Nephron progenitor cell (in vitro differentiated cells): ENCODE data around the gene SMAD1.

Experiments used
- DNase-seq: peaks from one replicate; pipeline ENCODE4 v3.0.0; 2021
- H3K27ac Mint-ChIP-seq: 2 replicates; pipeline ENCODE4 v1.8.0; 2021; ENCODE audit warnings: mild to moderate bottlenecking, moderate library complexity, mixed read lengths
- H3K27me3 Mint-ChIP-seq: 2 replicates; pipeline ENCODE4 v1.8.0; 2021; ENCODE audit warnings: mild to moderate bottlenecking, low read depth, mixed read lengths; ENCODE audit not compliant: poor library complexity
- H3K36me3 Mint-ChIP-seq: 2 replicates; pipeline ENCODE4 v1.8.0; 2021; ENCODE audit warnings: low read depth, mixed read lengths
- H3K4me1 Mint-ChIP-seq: 2 replicates; pipeline ENCODE4 v1.8.0; 2021; ENCODE audit warnings: mixed read lengths
- H3K4me3 Mint-ChIP-seq: 2 replicates; pipeline ENCODE4 v1.8.0; 2021; ENCODE audit warnings: mild to moderate bottlenecking, moderate library complexity, mixed read lengths
- H3K9me3 Mint-ChIP-seq: 2 replicates; pipeline ENCODE4 v1.8.0; 2021; ENCODE audit warnings: mild to moderate bottlenecking, moderate library complexity, mixed read lengths
- TF ChIP-seq, protein P1 (sequence below): fragments of 200-600 bp; sonication (generic); IDR thresholded peaks from 2 replicates; pipeline ENCODE4 v1.5.0; 2021; ENCODE audit warnings: antibody characterized with exemption

The SMAD1 gene

GRCh38 chr4:145481164-145481941 lies at the start of gene SMAD1:
TSS of gene SMAD1 (plus strand) at chr4:145481853. CDS start at chr4:145514614, 32,761 bp downstream.
- H3K4me3 Mint-ChIP-seq: peak within 1 kb of the TSS; percentile 90

DNA sequence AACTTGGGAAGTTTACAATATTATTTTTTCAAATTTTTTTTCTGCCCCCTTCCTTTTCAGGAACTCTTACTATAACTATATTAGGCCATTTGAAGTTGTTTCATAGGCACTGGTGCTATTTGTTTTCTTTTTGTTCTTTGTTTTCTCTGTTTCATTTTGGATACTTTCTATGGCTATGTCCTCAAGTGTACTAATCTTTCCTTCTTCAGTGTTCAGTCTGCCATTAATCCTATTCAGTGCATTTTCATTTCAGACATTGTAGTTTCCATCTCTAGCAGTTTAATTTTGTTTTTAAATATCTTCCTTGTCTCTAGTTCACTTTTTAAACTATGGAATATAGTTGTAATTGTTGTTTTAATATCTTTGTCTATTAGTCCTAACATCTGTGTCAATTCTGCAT lies 48.0 kb upstream of the SMAD1 start:
- Mint-ChIP-seq H3K4me1 (peaks cover 15% of the 10 kb centered on the region), H3K27ac (no peak overlapping the region), H3K9me3 (peaks cover 27% of the 10 kb centered on the region), H3K36me3 (peaks cover 12% of the 10 kb centered on the region), H3K4me3 (no peak overlapping the region), H3K27me3 (no peaks in the 10 kb centered on the region)
- no peak for DNase-seq
- TF ChIP-seq, protein P1, sequence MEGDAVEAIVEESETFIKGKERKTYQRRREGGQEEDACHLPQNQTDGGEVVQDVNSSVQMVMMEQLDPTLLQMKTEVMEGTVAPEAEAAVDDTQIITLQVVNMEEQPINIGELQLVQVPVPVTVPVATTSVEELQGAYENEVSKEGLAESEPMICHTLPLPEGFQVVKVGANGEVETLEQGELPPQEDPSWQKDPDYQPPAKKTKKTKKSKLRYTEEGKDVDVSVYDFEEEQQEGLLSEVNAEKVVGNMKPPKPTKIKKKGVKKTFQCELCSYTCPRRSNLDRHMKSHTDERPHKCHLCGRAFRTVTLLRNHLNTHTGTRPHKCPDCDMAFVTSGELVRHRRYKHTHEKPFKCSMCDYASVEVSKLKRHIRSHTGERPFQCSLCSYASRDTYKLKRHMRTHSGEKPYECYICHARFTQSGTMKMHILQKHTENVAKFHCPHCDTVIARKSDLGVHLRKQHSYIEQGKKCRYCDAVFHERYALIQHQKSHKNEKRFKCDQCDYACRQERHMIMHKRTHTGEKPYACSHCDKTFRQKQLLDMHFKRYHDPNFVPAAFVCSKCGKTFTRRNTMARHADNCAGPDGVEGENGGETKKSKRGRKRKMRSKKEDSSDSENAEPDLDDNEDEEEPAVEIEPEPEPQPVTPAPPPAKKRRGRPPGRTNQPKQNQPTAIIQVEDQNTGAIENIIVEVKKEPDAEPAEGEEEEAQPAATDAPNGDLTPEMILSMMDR: no peak

More at GRCh38 chr4:145481164-145481941, at the start of gene SMAD1:
- H3K27me3 Mint-ChIP-seq: no peaks in the 10 kb centered on the region
- peaks cover 27% of the 10 kb centered on the region for H3K36me3 Mint-ChIP-seq
- H3K9me3 Mint-ChIP-seq: peaks cover 16% of the 10 kb centered on the region
- TF ChIP-seq, protein P1: no peak
- H3K4me1 Mint-ChIP-seq: peaks cover 23% of the 10 kb centered on the region
- DNase-seq: peak; percentile 82
- H3K27ac Mint-ChIP-seq: peak within 1 kb of the TSS; percentile 94

- Mint-ChIP-seq H3K4me3 (no peak overlapping the region), H3K36me3 (peaks cover 12% of the 10 kb centered on the region), H3K9me3 (peaks cover 27% of the 10 kb centered on the region), H3K27me3 (no peaks in the 10 kb centered on the region), H3K4me1 (peaks cover 15% of the 10 kb centered on the region), H3K27ac (no peak overlapping the region)
- TF ChIP-seq, protein P1: no peak
- DNase-seq: no peak
Measured at GRCh38 chr4:145435646-145436045, 46.0 kb upstream of the SMAD1 start.

GRCh38 chr4:145436114-145436513 lies 45.5 kb upstream of the SMAD1 start:
- no peak overlapping the region for H3K4me3 Mint-ChIP-seq
- H3K27ac Mint-ChIP-seq: no peak overlapping the region
- TF ChIP-seq, protein P1: no peak
- no peaks in the 10 kb centered on the region for H3K27me3 Mint-ChIP-seq
- H3K4me1 Mint-ChIP-seq: peaks cover 15% of the 10 kb centered on the region
- peaks cover 27% of the 10 kb centered on the region for H3K9me3 Mint-ChIP-seq
- H3K36me3 Mint-ChIP-seq: peaks cover 12% of the 10 kb centered on the region
- DNase-seq: no peak

DNA sequence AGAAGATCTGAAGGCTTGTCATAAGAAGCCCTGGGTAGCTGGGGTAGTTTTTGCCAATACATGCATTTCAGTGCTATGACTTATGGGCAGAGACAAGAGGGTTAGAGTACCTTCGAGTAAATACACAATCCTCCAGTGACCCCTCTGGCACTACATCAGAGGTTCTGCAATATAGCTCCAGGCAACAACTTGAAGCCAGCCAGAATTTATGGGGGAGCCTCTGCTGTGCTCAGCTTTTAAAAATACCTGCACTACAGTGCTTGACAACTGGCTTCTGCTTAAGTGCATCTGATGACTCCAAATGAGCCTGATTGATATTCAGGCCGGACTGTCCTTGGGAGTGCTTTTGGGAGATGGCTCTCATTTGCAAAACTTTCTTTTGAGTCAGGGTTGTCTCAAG lies 44.9 kb upstream of the SMAD1 start:
- H3K4me3 Mint-ChIP-seq: no peak overlapping the region
- H3K27ac Mint-ChIP-seq: no peak overlapping the region
- H3K36me3 Mint-ChIP-seq: peaks cover 12% of the 10 kb centered on the region
- no peaks in the 10 kb centered on the region for H3K27me3 Mint-ChIP-seq
- TF ChIP-seq, protein P1: no peak
- H3K4me1 Mint-ChIP-seq: peaks cover 15% of the 10 kb centered on the region
- DNase-seq: no peak
- peaks cover 32% of the 10 kb centered on the region for H3K9me3 Mint-ChIP-seq

GRCh38 chr4:145437466-145437865 lies 44.2 kb upstream of the SMAD1 start:
- DNase-seq: no peak
- Mint-ChIP-seq H3K27me3 (no peaks in the 10 kb centered on the region), H3K36me3 (peaks cover 12% of the 10 kb centered on the region), H3K4me1 (peaks cover 15% of the 10 kb centered on the region), H3K9me3 (peaks cover 38% of the 10 kb centered on the region), H3K27ac (no peak overlapping the region), H3K4me3 (no peak overlapping the region)
- TF ChIP-seq, protein P1: no peak
